HG02885 (cell line): ENCODE results near the gene PRPF19.
A peak's percentile ranks its signal among the peaks of the same experiment; 100 is the strongest.

Source experiments
- ATAC-seq: cut with Tn5 transposase; IDR thresholded peaks from one replicate; pipeline ENCODE4 v1.9.1; 2021; ENCODE audit warnings: mild to moderate bottlenecking; ENCODE audit not compliant: unreplicated experiment, poor library complexity

Gene PRPF19

GRCh38 chr11:60906132-60906972, at the start of gene PRPF19:
PRPF19 (minus strand) TSS chr11:60906585; CDS start chr11:60906382, 203 bp downstream.
- peak; percentile 75 for ATAC-seq

GRCh38 chr11:60955571-60955970, 49.2 kb upstream of the PRPF19 start:
- no peak for ATAC-seq

GRCh38 chr11:60954421-60954820, 48.0 kb upstream of the PRPF19 start:
- ATAC-seq, result no peak

- no peak for ATAC-seq
Observed at GRCh38 chr11:60953781-60954180, 47.4 kb upstream of the PRPF19 start.

GRCh38 chr11:60952742-60953170, 46.4 kb upstream of the PRPF19 start:
- no peak for ATAC-seq

GRCh38 chr11:60951904-60952741, 45.7 kb upstream of the PRPF19 start, which contains the start of gene SLC15A3:
SLC15A3 (minus strand) TSS chr11:60952176; CDS start chr11:60951551, 625 bp downstream.
- ATAC-seq, result peak; percentile 76

- no peak for ATAC-seq
Observed at GRCh38 chr11:60951606-60951903, 45.2 kb upstream of the PRPF19 start.

- ATAC-seq, result no peak
Observed at GRCh38 chr11:60950933-60951605, 44.7 kb upstream of the PRPF19 start.

- no peak for ATAC-seq
Observed at GRCh38 chr11:60950024-60950423, 43.6 kb upstream of the PRPF19 start.

- no peak for ATAC-seq
Observed at GRCh38 chr11:60948250-60948649, 41.9 kb upstream of the PRPF19 start.

GRCh38 chr11:60947700-60948099, 41.3 kb upstream of the PRPF19 start:
- no peak for ATAC-seq

- ATAC-seq, result no peak
Observed at GRCh38 chr11:60946601-60947264, 40.3 kb upstream of the PRPF19 start.

- ATAC-seq, result no peak
Observed at GRCh38 chr11:60945295-60945667, 38.9 kb upstream of the PRPF19 start.

- no peak for ATAC-seq
Observed at GRCh38 chr11:60944490-60945294, 38.3 kb upstream of the PRPF19 start.

GRCh38 chr11:60942970-60943565, 36.7 kb upstream of the PRPF19 start:
- no peak for ATAC-seq

GRCh38 chr11:60942219-60942618, 35.8 kb upstream of the PRPF19 start:
- ATAC-seq, result no peak

- no peak for ATAC-seq
Observed at GRCh38 chr11:60941371-60942119, 35.2 kb upstream of the PRPF19 start.

- ATAC-seq, result no peak
Observed at GRCh38 chr11:60939855-60940254, 33.5 kb upstream of the PRPF19 start.
